Aorta (tissue), 5 donors: ENCODE results near the gene SLC35G3. TPM values are rescaled to one million over a fixed set of nuclear protein-coding genes. Genes with fewer than 3 reads are reported as not detected.

Experiments used
- ATAC-seq: fragments of 200-7000 bp; cut with Tn5 transposase; one replicate; pipeline ENCODE4 v1.9.1; 2022; ENCODE audit warnings: moderate library complexity; ENCODE audit not compliant: low FRiP score
- DNase-seq, 2 donors: peaks; one replicate each; pipeline ENCODE4 v3.0.0-alpha.2; 2020
- H3K27ac ChIP-seq, 2 donors: one replicate each; pipeline ENCODE4 v1.5.1; 2013; ENCODE audit warnings: low read length in 2 of 2, mild to moderate bottlenecking in 2 of 2, moderate library complexity in 2 of 2, control low read depth in 1 of 2, inconsistent platforms in 1 of 2, low read depth in 1 of 2
- H3K27me3 ChIP-seq, 2 donors: one replicate each; pipeline ENCODE4 v1.6.1; 2013; ENCODE audit warnings: control low read depth in 1 of 2, low read length in 1 of 2, mild to moderate bottlenecking in 1 of 2, moderate library complexity in 1 of 2; ENCODE audit not compliant: insufficient read depth in 2 of 2, control insufficient read depth in 1 of 2
- H3K36me3 ChIP-seq, 2 donors: one replicate each; pipeline ENCODE4 v1.6.1; 2013; ENCODE audit warnings: control low read depth in 1 of 2, low read length in 1 of 2, mild to moderate bottlenecking in 1 of 2; ENCODE audit not compliant: insufficient read depth in 2 of 2, control insufficient read depth in 1 of 2
- H3K4me1 ChIP-seq, 2 donors: one replicate each; pipeline ENCODE4 v1.6.1; 2013; ENCODE audit warnings: low read length in 2 of 2, control low read depth in 1 of 2, mild to moderate bottlenecking in 1 of 2, moderate library complexity in 1 of 2; ENCODE audit not compliant: insufficient read depth in 2 of 2, control insufficient read depth in 1 of 2
- H3K4me3 ChIP-seq, 2 donors: one replicate each; pipeline ENCODE4 v1.5.1; 2013; ENCODE audit warnings: low read length in 2 of 2, control low read depth in 1 of 2, mild to moderate bottlenecking in 1 of 2
- H3K9me3 ChIP-seq: one replicate; pipeline ENCODE4 v1.6.1; 2013; ENCODE audit warnings: mild to moderate bottlenecking, low read length; ENCODE audit not compliant: control insufficient read depth
- WGBS, 2 donors: extraction: QIAGEN DNeasy Blood & Tissue Kit; methylation state at CpG; one replicate each; pipeline ENCODE4 v1.1.7; 2013; 5-methylcytosine and 5-hydroxymethylcytosine counted together
- intact Hi-C, 2 donors: fragments of 100-400 bp; cut with DNase I; formaldehyde crosslinking; loops; one replicate each; pipeline versions ENCODE4 v1.14.2 to v1.15.0; 2022
- polyA plus RNA-seq, 2 donors: library from polyadenylated mRNA; stranded (reverse); fragments of 200-250 nt; gene quantifications; one replicate each; pipeline ENCODE4 v1.2.3, GENCODE V29; 2013
- total RNA-seq, 2 donors: library from RNA; stranded (reverse); fragmentation: NEBNext Ultra II Directional; extraction: Animal tissue kit (Norgen Biotek cat#: 25700); gene quantifications; one replicate each; pipeline ENCODE4 v1.2.1, GENCODE V29; 2021
- donor health status: healthy with polysubstance abuse.
- donor health status: Bipolar disorder and iron deficiency.
- donor health status: DM: no; HTN: no; CAD: no.
- donor health status: DM: no; HTN: no; CAD: no.
- donor health status: DM: yes; HTN: yes; CAD: no.

Gene SLC35G3
- total and polyA plus RNA-seq, 4 donors: not detected

DNA sequence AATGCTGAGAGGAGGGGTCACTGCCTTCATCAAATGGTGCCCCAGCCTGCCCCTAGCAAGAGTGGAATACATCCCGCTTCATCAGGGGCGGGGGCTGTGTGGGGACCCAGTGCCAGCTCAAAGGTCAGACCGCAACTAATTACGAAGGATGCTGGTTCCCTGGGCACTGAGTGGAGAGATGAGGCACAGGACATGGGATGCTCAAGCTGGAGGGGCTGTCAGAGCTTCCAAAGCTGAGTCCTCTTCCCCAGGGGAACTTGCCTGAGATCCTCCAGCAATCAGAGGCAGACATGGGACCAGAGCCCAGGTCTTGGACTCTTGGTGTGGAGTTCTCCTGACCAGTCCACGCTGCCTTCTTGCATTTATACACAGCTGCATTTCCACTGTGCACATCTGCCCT, 27.7 kb downstream of the SLC35G3 start:
- Histone ChIP-seq H3K9me3 (peaks cover 1% of the 10 kb centered on the region), H3K36me3 (no peaks in the 10 kb centered on the region), H3K27ac (no peak overlapping the region), H3K27me3 (no peaks in the 10 kb centered on the region), H3K4me3 (no peak overlapping the region), H3K4me1 (no peaks in the 10 kb centered on the region)
- DNase-seq (peak in 1 of 2 donors; percentile 55), ATAC-seq (no peak)
- 65 to 73% methylated on average over 5 of the region's 5 CpGs for WGBS, 2 donors
- intact Hi-C loops: no loop called here

DNA sequence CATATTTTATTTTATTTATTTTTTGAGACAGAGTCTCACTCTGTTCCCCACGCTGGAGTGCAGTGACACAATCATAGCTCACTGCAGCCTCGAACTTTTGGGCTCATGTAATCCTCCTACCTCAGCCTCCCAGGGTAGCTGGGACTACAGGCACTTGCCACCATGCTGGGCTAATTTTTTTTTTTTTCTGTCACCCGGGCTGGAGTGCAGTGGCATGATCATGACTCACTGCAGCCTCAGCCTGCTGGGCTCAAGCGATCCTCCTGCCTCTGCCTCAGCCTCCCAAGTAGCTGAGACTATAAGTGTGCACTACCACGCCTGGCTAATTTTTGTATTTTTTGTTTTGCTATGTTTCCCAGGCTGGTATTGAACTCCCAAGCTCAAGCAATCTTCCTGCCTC, 29.5 kb downstream of the SLC35G3 start:
- DNase-seq (peak in 1 of 2 donors; percentile 10), ATAC-seq (no peak)
- H3K36me3 ChIP-seq: no peaks in the 10 kb centered on the region

DNA sequence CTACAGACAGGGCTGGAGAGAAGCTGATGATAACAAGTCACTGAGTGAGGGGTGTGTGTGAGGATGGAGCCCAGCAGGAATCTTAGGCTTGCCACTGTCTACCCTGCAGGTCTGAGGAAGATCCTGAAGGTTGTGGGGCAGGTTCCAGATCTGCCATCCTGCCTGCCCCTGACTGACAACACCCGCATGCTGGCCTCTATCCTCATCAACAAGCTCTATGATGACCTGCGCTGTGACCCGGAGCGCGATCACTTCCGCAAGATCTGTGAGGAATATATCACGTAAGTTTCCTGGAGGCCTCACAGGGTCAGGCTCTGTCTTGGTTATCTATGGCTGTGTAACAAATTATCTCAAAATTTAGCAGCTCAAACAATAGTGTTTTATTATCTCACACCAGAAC, 30.3 kb downstream of the SLC35G3 start:
- no peak overlapping the region for H3K27ac ChIP-seq
- 93 to 96% methylated on average over 7 of the region's 7 CpGs for WGBS, 2 donors
- ATAC-seq: no peak
- H3K4me1 ChIP-seq: no peaks in the 10 kb centered on the region
- no peaks in the 10 kb centered on the region for H3K36me3 ChIP-seq
- no peak overlapping the region for H3K4me3 ChIP-seq
- no peaks in the 10 kb centered on the region for H3K27me3 ChIP-seq
- intact Hi-C loops: no loop called here
- peak in 1 of 2 donors; percentile 36 for DNase-seq
- H3K9me3 ChIP-seq: peaks cover 1% of the 10 kb centered on the region

More for the DNA sequence above, 29.5 kb downstream of the SLC35G3 start:
- no peaks in the 10 kb centered on the region for H3K4me1 ChIP-seq
- no peak overlapping the region for H3K27ac ChIP-seq
- no peak overlapping the region for H3K4me3 ChIP-seq
- H3K9me3 ChIP-seq: peaks cover 1% of the 10 kb centered on the region
- intact Hi-C loops: no loop called here
- H3K27me3 ChIP-seq: no peaks in the 10 kb centered on the region
- 68 to 71% methylated on average over 5 of the region's 5 CpGs for WGBS, 2 donors

DNA sequence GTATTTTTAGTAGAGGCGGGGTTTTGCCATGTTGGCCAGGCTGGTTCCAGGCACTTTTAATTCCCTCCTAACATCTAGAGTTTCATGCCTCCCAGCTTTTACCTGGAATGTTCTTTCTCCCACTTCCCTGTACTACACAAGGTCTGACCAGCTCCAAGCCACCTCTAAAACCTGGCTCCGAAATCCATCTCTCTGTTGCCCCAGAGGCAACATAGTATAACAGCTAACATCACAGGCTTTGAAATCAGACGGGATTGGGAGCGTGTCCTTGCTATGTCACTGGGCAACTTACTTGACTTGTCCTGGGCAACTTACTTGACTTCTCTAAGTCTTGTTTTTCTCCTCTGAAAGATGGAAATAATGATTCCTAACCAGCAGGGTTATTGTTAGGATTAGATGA, 31.4 kb downstream of the SLC35G3 start:
- DNase-seq (no peak), ATAC-seq (no peak)
- Histone ChIP-seq H3K9me3 (peaks cover 1% of the 10 kb centered on the region), H3K27me3 (no peaks in the 10 kb centered on the region), H3K27ac (no peak overlapping the region), H3K36me3 (no peaks in the 10 kb centered on the region), H3K4me1 (no peaks in the 10 kb centered on the region), H3K4me3 (no peak overlapping the region)
- intact Hi-C loops: no loop called here
- 78 to 83% methylated on average over 4 of the region's 4 CpGs for WGBS, 2 donors

DNA sequence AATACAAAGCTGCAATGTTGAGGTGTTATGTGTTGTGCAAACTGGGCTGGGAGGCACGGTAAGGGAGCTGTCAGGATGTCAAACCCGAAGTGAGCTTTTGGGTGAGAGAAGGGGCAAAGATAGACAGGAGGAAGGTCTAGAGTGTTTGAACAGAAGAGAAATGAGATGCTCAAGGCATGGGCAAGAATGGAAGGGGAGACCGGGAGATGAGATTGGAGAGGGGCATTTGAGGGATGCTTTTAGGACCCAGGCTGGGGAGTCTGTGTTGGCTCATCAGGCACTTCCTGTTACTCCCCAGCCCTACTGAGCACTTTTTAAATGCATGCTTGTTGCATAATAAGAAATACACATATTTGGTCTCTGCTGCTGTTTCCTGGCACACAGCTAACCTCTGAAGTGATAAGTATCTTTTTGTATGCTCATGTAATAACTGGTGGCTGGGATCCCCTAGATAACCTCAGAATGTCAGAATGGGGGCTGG, 32.9 kb downstream of the SLC35G3 start:
- 66 to 73% methylated on average over 3 of the region's 3 CpGs for WGBS, 2 donors
- Histone ChIP-seq H3K27ac (no peak overlapping the region), H3K36me3 (no peaks in the 10 kb centered on the region), H3K27me3 (no peaks in the 10 kb centered on the region), H3K4me3 (no peak overlapping the region), H3K4me1 (no peaks in the 10 kb centered on the region), H3K9me3 (peaks cover 1% of the 10 kb centered on the region)
- DNase-seq: no peak
- ATAC-seq: no peak
- intact Hi-C loops: no loop called here

DNA sequence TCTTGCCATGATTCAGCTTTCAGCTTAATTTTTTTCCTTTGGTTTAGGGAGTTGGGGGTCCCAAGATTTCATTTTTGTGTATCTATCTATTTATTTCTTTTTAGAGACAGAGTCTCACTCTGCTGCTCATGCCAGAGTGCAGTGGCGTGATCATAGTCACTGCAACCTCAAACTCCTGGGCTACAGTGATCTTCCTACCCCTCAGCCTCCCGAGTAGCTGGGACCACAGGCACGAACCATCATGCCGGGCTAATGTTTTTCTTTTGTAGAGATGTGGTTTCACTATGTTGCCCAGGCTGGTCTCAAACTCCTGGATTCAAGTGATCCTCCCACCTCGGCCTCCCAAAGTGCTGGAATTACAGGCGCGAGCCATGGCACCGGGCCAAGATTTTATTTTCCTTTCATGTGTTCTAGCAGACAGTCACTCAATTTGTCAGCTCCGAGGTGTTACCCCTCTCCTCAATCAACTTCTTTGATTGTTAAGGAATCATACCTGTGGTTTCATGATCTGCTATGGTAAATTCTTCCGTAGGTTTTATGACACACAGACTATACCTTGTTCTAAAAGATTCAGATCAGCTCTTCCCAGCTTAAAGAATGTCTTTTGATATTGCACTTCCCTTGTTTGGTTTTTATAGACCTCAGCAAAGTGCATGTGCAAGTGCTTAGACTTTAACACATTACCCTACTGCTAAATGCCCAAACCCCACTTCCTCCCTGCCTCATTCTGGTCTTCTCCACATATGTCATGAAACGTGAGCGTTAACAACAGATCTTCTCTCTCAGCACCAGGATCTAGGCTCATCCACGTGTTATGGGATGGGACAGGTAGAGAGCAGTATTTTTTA, 33.6 kb downstream of the SLC35G3 start:
- Histone ChIP-seq H3K9me3 (peaks cover 1% of the 10 kb centered on the region), H3K27ac (no peak overlapping the region), H3K4me1 (no peaks in the 10 kb centered on the region), H3K4me3 (no peak overlapping the region), H3K36me3 (no peaks in the 10 kb centered on the region), H3K27me3 (no peaks in the 10 kb centered on the region)
- intact Hi-C loops: no loop called here
- ATAC-seq (no peak), DNase-seq (peak in 1 of 2 donors; percentile 15)
- WGBS, 2 donors: 68 to 76% methylated on average over 13 of the region's 13 CpGs

DNA sequence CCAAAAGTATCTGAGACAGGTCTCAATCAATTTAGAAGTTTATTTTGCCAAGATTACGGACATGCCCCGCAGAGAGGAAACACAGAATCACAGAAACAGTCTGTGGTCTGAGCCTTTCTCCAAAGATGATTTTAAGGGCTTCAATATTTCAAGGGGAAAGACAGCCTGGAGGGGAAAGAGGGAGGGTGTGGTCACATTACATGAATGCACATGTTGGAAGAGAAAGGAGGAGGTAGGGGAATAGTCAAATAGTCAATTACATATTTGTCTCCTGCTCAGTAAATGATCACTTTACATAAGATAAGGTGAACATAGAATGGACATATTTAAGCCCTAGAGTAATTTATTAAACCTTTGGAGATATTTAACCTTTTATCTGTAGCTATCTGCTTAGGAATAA, 34.3 kb downstream of the SLC35G3 start:
- intact Hi-C loops: no loop called here
- ATAC-seq: no peak
- 80 to 82% methylated on average over 2 of the region's 2 CpGs for WGBS, 2 donors
- no peak overlapping the region for H3K4me3 ChIP-seq
- H3K4me1 ChIP-seq: no peaks in the 10 kb centered on the region
- no peaks in the 10 kb centered on the region for H3K36me3 ChIP-seq
- H3K27me3 ChIP-seq: no peaks in the 10 kb centered on the region
- no peak for DNase-seq
- H3K27ac ChIP-seq: no peak overlapping the region
- peaks cover 1% of the 10 kb centered on the region for H3K9me3 ChIP-seq

DNA sequence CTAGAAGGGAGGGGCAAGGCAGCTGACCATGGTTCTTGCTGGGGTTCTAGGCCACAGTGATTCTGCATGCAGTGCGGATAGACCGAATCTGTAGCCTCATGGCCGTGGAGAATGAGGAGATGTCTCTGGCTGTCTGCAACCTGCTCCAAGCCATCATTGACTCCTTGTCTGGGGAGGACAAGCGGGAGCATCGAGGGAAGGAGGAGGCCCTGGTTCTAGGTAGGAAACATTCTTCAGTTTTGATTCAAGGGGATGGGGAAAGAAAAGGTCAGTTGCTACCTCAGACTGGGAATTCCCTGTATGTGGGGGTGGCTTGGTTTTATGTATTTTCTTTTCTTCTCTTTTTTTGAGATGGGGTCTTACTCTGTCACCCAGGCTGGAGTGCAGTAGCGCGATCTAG, 38.9 kb downstream of the SLC35G3 start:
- H3K9me3 ChIP-seq: no peaks in the 10 kb centered on the region

More for the DNA sequence above, 38.9 kb downstream of the SLC35G3 start:
- ATAC-seq (no peak), DNase-seq (no peak)
- intact Hi-C loops: no loop called here
- 93% methylated on average over 7 of the region's 7 CpGs for WGBS, 2 donors
- Histone ChIP-seq H3K4me3 (no peak overlapping the region), H3K27ac (no peak overlapping the region), H3K36me3 (no peaks in the 10 kb centered on the region), H3K27me3 (no peaks in the 10 kb centered on the region), H3K4me1 (no peaks in the 10 kb centered on the region)
